ENCODE data around the gene DENND1A.

DENND1A gene

GRCh38 chr9:123416176-123416575, 513.8 kb downstream of the DENND1A start:
- DNase-seq = no peak
- no peak for TF ChIP-seq CTCF (IDR thresholded peaks at IDR 0.05)
- H3K9me3 Mint-ChIP-seq = no peaks in the 10 kb centered on the region

GRCh38 chr9:123414936-123415930, 514.7 kb downstream of the DENND1A start:
- Mint-ChIP-seq H3K4me3 (no peak overlapping the region), H3K27ac (no peak overlapping the region), H3K4me1 (peaks cover 67% of the 10 kb centered on the region), H3K27me3 (ENCODE audit: low read depth, poor library complexity) (peaks cover 5% of the 10 kb centered on the region), H3K36me3 (ENCODE audit: low read depth) (peaks cover 4% of the 10 kb centered on the region), H3K9me3 (no peaks in the 10 kb centered on the region)
- TF ChIP-seq CTCF (IDR thresholded peaks at IDR 0.05) = no peak
- DNase-seq = no peak

More at GRCh38 chr9:123416176-123416575, 513.8 kb downstream of the DENND1A start:
- peaks cover 74% of the 10 kb centered on the region for H3K4me1 Mint-ChIP-seq
- H3K27ac Mint-ChIP-seq = peak overlapping the region; percentile 71
- no peak overlapping the region for H3K4me3 Mint-ChIP-seq
- peaks cover 5% of the 10 kb centered on the region for H3K27me3 Mint-ChIP-seq (ENCODE audit: low read depth, poor library complexity)
- H3K36me3 Mint-ChIP-seq (ENCODE audit: low read depth) = peaks cover 4% of the 10 kb centered on the region

- no peak for DNase-seq
- Mint-ChIP-seq H3K36me3 (ENCODE audit: low read depth) (peaks cover 4% of the 10 kb centered on the region), H3K9me3 (no peaks in the 10 kb centered on the region), H3K27ac (no peak overlapping the region), H3K4me3 (no peak overlapping the region), H3K4me1 (peaks cover 57% of the 10 kb centered on the region), H3K27me3 (ENCODE audit: low read depth, poor library complexity) (peaks cover 5% of the 10 kb centered on the region)
- no peak for TF ChIP-seq CTCF (IDR thresholded peaks at IDR 0.05)
Observed at GRCh38 chr9:123414204-123414603, 515.7 kb downstream of the DENND1A start.

GRCh38 chr9:123412171-123412820, 517.6 kb downstream of the DENND1A start:
- Mint-ChIP-seq H3K27ac (no peak overlapping the region), H3K4me1 (peaks cover 49% of the 10 kb centered on the region), H3K27me3 (ENCODE audit: low read depth, poor library complexity) (no peaks in the 10 kb centered on the region), H3K36me3 (ENCODE audit: low read depth) (no peaks in the 10 kb centered on the region), H3K9me3 (no peaks in the 10 kb centered on the region), H3K4me3 (no peak overlapping the region)
- no peak for TF ChIP-seq CTCF (IDR thresholded peaks at IDR 0.05)
- DNase-seq = no peak

GRCh38 chr9:123411636-123412035, 518.3 kb downstream of the DENND1A start:
- H3K36me3 Mint-ChIP-seq (ENCODE audit: low read depth) = no peaks in the 10 kb centered on the region
- no peak overlapping the region for H3K27ac Mint-ChIP-seq
- no peaks in the 10 kb centered on the region for H3K9me3 Mint-ChIP-seq
- TF ChIP-seq CTCF (IDR thresholded peaks at IDR 0.05) = no peak
- H3K4me3 Mint-ChIP-seq = no peak overlapping the region
- DNase-seq = no peak
- peaks cover 50% of the 10 kb centered on the region for H3K4me1 Mint-ChIP-seq
- H3K27me3 Mint-ChIP-seq (ENCODE audit: low read depth, poor library complexity) = no peaks in the 10 kb centered on the region
